H1 (cell line): ENCODE measurements around the gene ADA. TPM values are rescaled to one million over a fixed set of nuclear protein-coding genes. Genes with fewer than 3 reads are reported as not detected.

Experiments used
- CTCF ChIA-PET: fragments of 300-600 bp; sonication (Branson Sonifier 250); formaldehyde crosslinking; loops from one replicate; lab custom pipeline; 2021; ENCODE audit not compliant: partially characterized antibody; lab: Charles Lee
- POLR2A ChIA-PET: fragments of 300-600 bp; sonication (Branson Sonifier 250); formaldehyde crosslinking; loops from one replicate; lab custom pipeline; 2021; ENCODE audit warnings: inconsistent platforms; ENCODE audit not compliant: partially characterized antibody; lab: Charles Lee
- DNase-seq, 2 experiments: peaks; one replicate each; pipeline versions ENCODE4 v3.0.0 to v3.0.0-alpha.2; 2010 to 2022; ENCODE audit warnings: low spot score in 2 of 2, low read depth in 1 of 2, mixed read lengths in 1 of 2
- FAIRE-seq: peaks from 2 replicates; lab custom pipeline; 2011; peaks lifted over from hg19 to GRCh38; lab: Jason Lieb, UNC
- H2AFZ ChIP-seq: 2 replicates; pipeline ENCODE4 v1.8.1; 2012; ENCODE audit warnings: low read length, inconsistent platforms
- H2AK5ac ChIP-seq: 2 replicates; pipeline ENCODE4 v1.6.1; 2013; ENCODE audit warnings: low read depth, low read length
- H2BK120ac ChIP-seq: replicated peaks from 2 replicates; pipeline ENCODE3; 2013; ENCODE audit warnings: low read depth, low read length, inconsistent platforms
- H2BK12ac ChIP-seq: 2 replicates; pipeline ENCODE4 v1.6.1; 2013; ENCODE audit warnings: low read depth, low read length
- H2BK15ac ChIP-seq: 2 replicates; pipeline ENCODE4 v1.6.1; 2013; ENCODE audit warnings: low read length
- H2BK20ac ChIP-seq: 2 replicates; pipeline ENCODE4 v1.6.1; 2013; ENCODE audit warnings: low read length
- H2BK5ac ChIP-seq: 2 replicates; pipeline ENCODE4 v1.6.1; 2013; ENCODE audit warnings: low read depth, low read length
- H3K14ac ChIP-seq: 2 replicates; pipeline ENCODE4 v1.6.1; 2013; ENCODE audit warnings: inconsistent platforms; ENCODE audit not compliant: insufficient read length
- H3K18ac ChIP-seq: 2 replicates; pipeline ENCODE4 v1.6.1; 2013; ENCODE audit warnings: low read length; ENCODE audit errors: extremely low read depth
- H3K23ac ChIP-seq: 2 replicates; pipeline ENCODE4 v1.6.1; 2013; ENCODE audit warnings: inconsistent platforms; ENCODE audit not compliant: insufficient read length
- H3K23me2 ChIP-seq: 2 replicates; pipeline ENCODE4 v1.6.1; 2013; ENCODE audit warnings: low read depth, low read length
- H3K27ac ChIP-seq: 2 replicates; pipeline ENCODE4 v1.6.1; 2011; ENCODE audit warnings: low read depth, low read length, inconsistent platforms
- H3K27me3 ChIP-seq, 4 experiments: replicated peaks in 1 of 4; 1 replicate in 1 of 4; 2 replicates in 3 of 4; pipeline versions ENCODE4 v1.6.1 to v1.8.1; 2011 to 2013; ENCODE audit warnings: low read length in 3 of 4, mild to moderate bottlenecking in 3 of 4, inconsistent platforms in 2 of 4, mixed read lengths in 2 of 4, moderate library complexity in 1 of 4; ENCODE audit not compliant: control insufficient read depth in 3 of 4, insufficient read depth in 3 of 4; ENCODE audit errors: extremely low read depth in 1 of 4
- H3K36me3 ChIP-seq, 4 experiments: 2 replicates each; pipeline versions ENCODE4 v1.6.1 to v1.8.1; 2011 to 2013; ENCODE audit warnings: mild to moderate bottlenecking in 4 of 4, low read length in 3 of 4, moderate library complexity in 2 of 4, control low read depth in 1 of 4, inconsistent platforms in 1 of 4; ENCODE audit not compliant: insufficient read depth in 4 of 4, control insufficient read depth in 2 of 4
- H3K4ac ChIP-seq: replicated peaks from 2 replicates; pipeline ENCODE3; 2013; ENCODE audit warnings: low read length, low read depth, mixed read lengths, inconsistent platforms; ENCODE audit not compliant: insufficient read length
- H3K4me1 ChIP-seq, 4 experiments: replicated peaks in 1 of 4; 1 replicate in 1 of 4; 2 replicates in 3 of 4; pipeline versions ENCODE4 v1.6.1 to v1.8.1; 2011 to 2013; ENCODE audit warnings: low read length in 3 of 4, inconsistent platforms in 2 of 4, mixed read lengths in 1 of 4; ENCODE audit not compliant: insufficient read depth in 4 of 4, control insufficient read depth in 3 of 4
- H3K4me2 ChIP-seq, 2 experiments: 2 replicates each; pipeline versions ENCODE4 v1.6.1 to v1.8.1; 2011 to 2013; ENCODE audit warnings: low read depth in 2 of 2, low read length in 2 of 2, control low read depth in 1 of 2, inconsistent platforms in 1 of 2, mild to moderate bottlenecking in 1 of 2; ENCODE audit not compliant: insufficient read depth in 1 of 2
- H3K4me3 ChIP-seq, 4 experiments: fragments of 200-600, 300-600 bp in 1 of 4; sonication (generic), shearing (Covaris generic), sonication (Bioruptor Twin) in 1 of 4; 2 replicates each; pipeline versions ENCODE4 v1.5.1 to v1.8.1; 2011 to 2016; ENCODE audit warnings: low read length in 4 of 4, low read depth in 3 of 4, control low read depth in 2 of 4, inconsistent platforms in 2 of 4, mild to moderate bottlenecking in 2 of 4, mixed read lengths in 1 of 4, moderate library complexity in 1 of 4; ENCODE audit not compliant: insufficient read depth in 2 of 4; ENCODE audit errors: extremely low read depth in 1 of 4
- H3K56ac ChIP-seq: replicated peaks from 2 replicates; pipeline ENCODE3; 2013; ENCODE audit warnings: low read depth, mild to moderate bottlenecking, mixed read lengths, low read length, inconsistent platforms; ENCODE audit not compliant: insufficient read length
- H3K79me1 ChIP-seq: 2 replicates; pipeline ENCODE4 v1.6.1; 2013; ENCODE audit warnings: low read depth, low read length, control low read depth
- H3K79me2 ChIP-seq, 2 experiments: 2 replicates each; pipeline versions ENCODE4 v1.6.1 to v1.8.1; 2012 to 2013; ENCODE audit warnings: low read length in 2 of 2, mild to moderate bottlenecking in 2 of 2, inconsistent platforms in 1 of 2; ENCODE audit not compliant: insufficient read depth in 2 of 2, control insufficient read depth in 1 of 2
- H3K9ac ChIP-seq, 4 experiments: replicated peaks in 1 of 4; 1 replicate in 1 of 4; 2 replicates in 3 of 4; pipeline versions ENCODE4 v1.6.1 to v1.8.1; 2011 to 2013; ENCODE audit warnings: low read depth in 3 of 4, low read length in 3 of 4, control low read depth in 2 of 4, mild to moderate bottlenecking in 2 of 4, moderate library complexity in 2 of 4, inconsistent platforms in 1 of 4; ENCODE audit errors: extremely low read depth in 1 of 4
- H3K9me3 ChIP-seq, 2 experiments: 2 replicates each; pipeline versions ENCODE4 v1.6.1 to v1.8.1; 2012 to 2013; ENCODE audit warnings: mild to moderate bottlenecking in 2 of 2, moderate library complexity in 2 of 2, control low read depth in 1 of 2, inconsistent platforms in 1 of 2, low read depth in 1 of 2, low read length in 1 of 2, mixed read lengths in 1 of 2; ENCODE audit not compliant: insufficient read depth in 2 of 2
- H4K20me1 ChIP-seq, 2 experiments: replicated peaks in 1 of 2; 2 replicates each; pipeline versions ENCODE3 to v1.8.1; 2011 to 2013; ENCODE audit warnings: inconsistent platforms in 2 of 2, low read length in 2 of 2, mild to moderate bottlenecking in 1 of 2; ENCODE audit not compliant: insufficient read depth in 2 of 2, control insufficient read depth in 1 of 2
- H4K5ac ChIP-seq: 2 replicates; pipeline ENCODE4 v1.6.1; 2013; ENCODE audit warnings: low read length, low read depth, mixed read lengths, inconsistent platforms; ENCODE audit not compliant: insufficient read length
- H4K8ac ChIP-seq: 2 replicates; pipeline ENCODE4 v1.8.0; 2013; ENCODE audit warnings: mild to moderate bottlenecking, moderate library complexity, low read length, inconsistent platforms; ENCODE audit not compliant: insufficient read depth; ENCODE audit errors: extremely low read depth
- H4K91ac ChIP-seq: replicated peaks from 2 replicates; pipeline ENCODE3; 2013; ENCODE audit warnings: low read length, mixed read lengths, inconsistent platforms; ENCODE audit not compliant: insufficient read length
- CBX8 ChIP-seq: fragments of 300-800, 300-1000 bp; sonication (generic); IDR thresholded peaks from 2 replicates; pipeline ENCODE4 v1.7.1; 2016; ENCODE audit warnings: low read depth, low read length, borderline replicate concordance
- CHD1 ChIP-seq: IDR thresholded peaks from 2 replicates; pipeline ENCODE4 v1.6.1; 2012; ENCODE audit warnings: low read depth, low read length, improper control_type of control experiment
- CTBP2 ChIP-seq: IDR thresholded peaks from 2 replicates; pipeline ENCODE4 v1.7.0; 2011; ENCODE audit warnings: borderline replicate concordance, mild to moderate bottlenecking, moderate library complexity, mixed read lengths, low read length; ENCODE audit not compliant: insufficient read depth, insufficient read length
- CTCF ChIP-seq, 3 experiments: IDR thresholded peaks; 1 replicate in 2 of 3; 2 replicates in 1 of 3; pipeline versions ENCODE4 v1.5.1 to v1.6.1; 2011; ENCODE audit warnings: low read length in 3 of 3, mild to moderate bottlenecking in 3 of 3, inconsistent platforms in 2 of 3, low read depth in 1 of 3, moderate library complexity in 1 of 3; ENCODE audit not compliant: insufficient read depth in 1 of 3; ENCODE audit errors: control extremely low read depth in 1 of 3
- GABPA ChIP-seq: IDR thresholded peaks from 2 replicates; pipeline ENCODE4 v1.6.1; 2011; ENCODE audit warnings: mild to moderate bottlenecking, low read length, moderate library complexity, borderline replicate concordance; ENCODE audit not compliant: insufficient read depth
- NANOG ChIP-seq: IDR thresholded peaks from 2 replicates; pipeline ENCODE4 v1.6.1; 2011; ENCODE audit warnings: low read length, low read depth, mild to moderate bottlenecking, inconsistent platforms; ENCODE audit not compliant: insufficient read depth, poor library complexity, severe bottlenecking
- RFX5 ChIP-seq: IDR thresholded peaks from 2 replicates; pipeline ENCODE4 v1.6.1; 2011; ENCODE audit warnings: low read depth, low read length, improper control_type of control experiment, borderline replicate concordance
- SIX5 ChIP-seq: IDR thresholded peaks from 2 replicates; pipeline ENCODE4 v1.6.1; 2011; ENCODE audit warnings: mild to moderate bottlenecking, low read depth, low read length
- SP2 ChIP-seq: IDR thresholded peaks from 2 replicates; pipeline ENCODE4 v1.6.1; 2012; ENCODE audit warnings: mild to moderate bottlenecking, low read length, inconsistent platforms
- SUZ12 ChIP-seq: fragments of 200-600 bp; sonication (generic); IDR thresholded peaks from 2 replicates; pipeline ENCODE4 v1.6.1; 2012; ENCODE audit warnings: mild to moderate bottlenecking, inconsistent platforms, low read length, moderate library complexity, mixed read lengths
- TAF7 ChIP-seq: optimal IDR thresholded peaks from 2 replicates; pipeline ENCODE3; 2011; ENCODE audit warnings: low read depth, mild to moderate bottlenecking, inconsistent platforms, low read length, moderate library complexity, borderline replicate concordance
- WGBS, 2 experiments: shearing (Covaris generic) in 1 of 2; methylation state at CpG; one replicate each; pipeline versions ENCODE4 v1.1.6 to v1.1.7; 2013 to 2015; ENCODE audit warnings: low lambda C conversion rate in 2 of 2, mixed read lengths in 2 of 2, inconsistent platforms in 1 of 2, low coverage in 1 of 2, missing lambda C conversion rate in 1 of 2; ENCODE audit not compliant: insufficient replicate concordance in 2 of 2, insufficient coverage in 1 of 2, insufficient read length in 1 of 2; ENCODE audit errors: extremely low coverage in 1 of 2, missing lambda C conversion rate in 1 of 2; 5-methylcytosine and 5-hydroxymethylcytosine counted together
- polyA plus RNA-seq, 7 experiments: library from polyadenylated mRNA; depleted of rRNA in 3 of 7; stranded (reverse) in 5 of 7; unstranded in 2 of 7; fragments of >200 nt in 5 of 7; fragments of 200-250 nt in 2 of 7; gene quantifications; 1 replicate in 5 of 7; 2 replicates in 1 of 7; 4 replicates in 1 of 7; pipeline versions ENCODE4 v1.2.1 to v1.2.3, GENCODE V29; 2011 to 2013; ENCODE audit warnings: missing spikeins in 2 of 7, mixed read lengths in 2 of 7
- total RNA-seq: library from RNA; stranded (reverse); fragmentation: NEBNext Ultra II Directional; extraction: Animal tissue kit (Norgen Biotek cat#: 25700); gene quantifications from 2 replicates; pipeline ENCODE4 v1.2.1, GENCODE V29; 2021

The ADA gene
- total and polyA plus RNA-seq, 2 of the 8 experiments (the other 6 are each of a cell fraction or from before 2014, with no cell fraction given) = 19.9 to 32.8 TPM

- H3K4me3 ChIP-seq = no peak overlapping the region
- H2AK5ac ChIP-seq = no peak overlapping the region
- H3K79me2 ChIP-seq = no peaks in the 10 kb centered on the region
- no peak overlapping the region for H3K4me2 ChIP-seq
- H2BK120ac ChIP-seq = no peak overlapping the region
- no peak overlapping the region for H3K4ac ChIP-seq
- no peak overlapping the region for H3K14ac ChIP-seq
- no peak overlapping the region for H2BK20ac ChIP-seq
- peaks cover 0 to under 1% (median 0%) of the 10 kb centered on the region in 4 experiments; a peak in 1 of 8 replicates for H3K36me3 ChIP-seq
- no peak overlapping the region for H2BK15ac ChIP-seq
- CTCF ChIA-PET = interaction anchor here (0.7 to 2.3 kb wide), 3 partner anchors 16 to 468 kb away, joined by 3 to 6 read pairs (median 3); no protein-coding TSS in a partner anchor
- H3K18ac ChIP-seq = no peak overlapping the region
- H3K27me3 ChIP-seq = peaks cover 0 to 2% (median 0%) of the 10 kb centered on the region in 4 experiments; a peak in 3 of 7 replicates
- H4K5ac ChIP-seq = no peak overlapping the region
- no peak overlapping the region for H2BK12ac ChIP-seq
- no peak overlapping the region for H3K27ac ChIP-seq
- no peaks in the 10 kb centered on the region for H3K79me1 ChIP-seq
- H3K9ac ChIP-seq = no peak overlapping the region
- 93% methylated on average over 5 of the region's 5 CpGs; no CpG with 5 or more reads in 1 of the 2 experiments for WGBS, 2 experiments
- no peak overlapping the region for H3K23ac ChIP-seq
- H4K8ac ChIP-seq = no peak overlapping the region
- no peak overlapping the region for H3K56ac ChIP-seq
- H2BK5ac ChIP-seq = 0 out of 2 replicates have a peak overlapping the region, but pooled peaks have one; percentile 52
- H4K91ac ChIP-seq = no peak overlapping the region
- H2AFZ ChIP-seq = no peak overlapping the region
- no peaks in the 10 kb centered on the region for H3K23me2 ChIP-seq
- peaks cover 3 to 10% of the 10 kb centered on the region in 2 experiments for H4K20me1 ChIP-seq
- H3K9me3 ChIP-seq = no peaks in the 10 kb centered on the region
- POLR2A ChIA-PET = no interaction called here
- DNase-seq (no peak), FAIRE-seq (no peak)
- H3K4me1 ChIP-seq = peaks cover 0 to 28% (median 18%) of the 10 kb centered on the region in 4 experiments; a peak in 6 of 7 replicates
- no peak for TF ChIP-seq CTBP2
- TF ChIP-seq RFX5 = no peak
- TF ChIP-seq CBX8 = no peak
- TF ChIP-seq CHD1 = no peak
- no peak for TF ChIP-seq TAF7
- no peak for TF ChIP-seq NANOG
- no peak for TF ChIP-seq SP2
- TF ChIP-seq SIX5 = no peak
- no peak for TF ChIP-seq GABPA
- no peak for TF ChIP-seq SUZ12
- no peak for TF ChIP-seq CTCF (IDR thresholded peaks at IDR 0.05; ENCODE audit: control extremely low read depth in 1 of 3, insufficient read depth in 1 of 3, low read depth in 1 of 3, low read length in 3 of 3)
These were observed 37.9 kb downstream of the ADA start for GRCh38 chr20:44613575-44613974.
